SHP77 treated with DMSO at 0.1 percent for 48 hours (cell line): ENCODE results near the gene TDRD9.
"Not testable (repeated sequence)": the region's sequence is repeated elsewhere in the genome, so short reads cannot be mapped to it uniquely, and the experiment has no call there.

Experiments
- DNase-seq: peaks from one replicate; lab custom pipeline; 2025; lab: John Stamatoyannopoulos, UW

TDRD9 gene, protein sequence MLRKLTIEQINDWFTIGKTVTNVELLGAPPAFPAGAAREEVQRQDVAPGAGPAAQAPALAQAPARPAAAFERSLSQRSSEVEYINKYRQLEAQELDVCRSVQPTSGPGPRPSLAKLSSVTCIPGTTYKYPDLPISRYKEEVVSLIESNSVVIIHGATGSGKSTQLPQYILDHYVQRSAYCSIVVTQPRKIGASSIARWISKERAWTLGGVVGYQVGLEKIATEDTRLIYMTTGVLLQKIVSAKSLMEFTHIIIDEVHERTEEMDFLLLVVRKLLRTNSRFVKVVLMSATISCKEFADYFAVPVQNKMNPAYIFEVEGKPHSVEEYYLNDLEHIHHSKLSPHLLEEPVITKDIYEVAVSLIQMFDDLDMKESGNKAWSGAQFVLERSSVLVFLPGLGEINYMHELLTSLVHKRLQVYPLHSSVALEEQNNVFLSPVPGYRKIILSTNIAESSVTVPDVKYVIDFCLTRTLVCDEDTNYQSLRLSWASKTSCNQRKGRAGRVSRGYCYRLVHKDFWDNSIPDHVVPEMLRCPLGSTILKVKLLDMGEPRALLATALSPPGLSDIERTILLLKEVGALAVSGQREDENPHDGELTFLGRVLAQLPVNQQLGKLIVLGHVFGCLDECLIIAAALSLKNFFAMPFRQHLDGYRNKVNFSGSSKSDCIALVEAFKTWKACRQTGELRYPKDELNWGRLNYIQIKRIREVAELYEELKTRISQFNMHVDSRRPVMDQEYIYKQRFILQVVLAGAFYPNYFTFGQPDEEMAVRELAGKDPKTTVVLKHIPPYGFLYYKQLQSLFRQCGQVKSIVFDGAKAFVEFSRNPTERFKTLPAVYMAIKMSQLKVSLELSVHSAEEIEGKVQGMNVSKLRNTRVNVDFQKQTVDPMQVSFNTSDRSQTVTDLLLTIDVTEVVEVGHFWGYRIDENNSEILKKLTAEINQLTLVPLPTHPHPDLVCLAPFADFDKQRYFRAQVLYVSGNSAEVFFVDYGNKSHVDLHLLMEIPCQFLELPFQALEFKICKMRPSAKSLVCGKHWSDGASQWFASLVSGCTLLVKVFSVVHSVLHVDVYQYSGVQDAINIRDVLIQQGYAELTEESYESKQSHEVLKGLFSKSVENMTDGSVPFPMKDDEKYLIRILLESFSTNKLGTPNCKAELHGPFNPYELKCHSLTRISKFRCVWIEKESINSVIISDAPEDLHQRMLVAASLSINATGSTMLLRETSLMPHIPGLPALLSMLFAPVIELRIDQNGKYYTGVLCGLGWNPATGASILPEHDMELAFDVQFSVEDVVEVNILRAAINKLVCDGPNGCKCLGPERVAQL (N-terminal part only)

DNA sequence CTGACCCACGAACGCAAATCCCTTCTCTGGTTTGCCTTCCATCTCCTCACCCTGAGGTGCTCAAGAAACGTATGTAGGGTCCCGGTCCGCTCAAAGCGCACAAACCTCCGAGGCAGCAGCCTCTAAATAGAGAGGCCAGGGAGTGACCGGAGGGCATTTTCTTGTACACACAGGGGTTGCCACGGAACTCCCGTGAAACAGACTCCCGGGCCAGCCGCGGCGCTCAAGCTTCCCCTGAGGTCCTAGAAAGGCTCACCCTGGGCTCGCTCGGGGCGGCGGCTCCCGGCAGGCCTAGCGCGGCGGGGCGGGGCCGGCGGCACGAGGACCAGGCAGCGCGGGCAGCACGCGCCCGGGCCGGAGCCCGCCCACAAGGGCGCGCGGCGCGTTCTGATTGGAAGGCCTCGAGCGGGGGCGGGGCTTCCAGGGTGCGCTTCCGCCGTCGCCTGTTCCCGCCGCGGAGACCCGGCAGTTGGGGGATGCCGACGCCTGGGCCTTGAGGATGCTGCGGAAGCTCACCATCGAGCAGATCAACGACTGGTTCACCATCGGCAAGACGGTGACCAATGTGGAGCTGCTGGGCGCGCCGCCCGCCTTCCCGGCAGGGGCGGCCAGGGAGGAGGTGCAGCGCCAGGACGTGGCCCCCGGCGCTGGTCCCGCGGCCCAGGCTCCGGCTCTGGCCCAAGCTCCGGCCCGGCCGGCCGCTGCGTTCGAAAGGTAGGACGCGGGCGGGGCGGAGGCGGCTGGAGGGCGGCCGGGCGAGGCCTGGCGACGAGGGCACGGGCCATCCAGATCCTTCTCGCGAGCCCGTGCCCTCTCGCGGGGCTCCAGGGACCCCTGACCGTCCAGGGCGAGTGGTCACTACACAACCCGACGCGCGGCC lies at the start of gene TDRD9:
TDRD9 (plus strand) TSS at position 446 of the 880 bp plus-strand sequence; CDS start at position 500, 54 bp downstream.
- no peak for DNase-seq

DNA sequence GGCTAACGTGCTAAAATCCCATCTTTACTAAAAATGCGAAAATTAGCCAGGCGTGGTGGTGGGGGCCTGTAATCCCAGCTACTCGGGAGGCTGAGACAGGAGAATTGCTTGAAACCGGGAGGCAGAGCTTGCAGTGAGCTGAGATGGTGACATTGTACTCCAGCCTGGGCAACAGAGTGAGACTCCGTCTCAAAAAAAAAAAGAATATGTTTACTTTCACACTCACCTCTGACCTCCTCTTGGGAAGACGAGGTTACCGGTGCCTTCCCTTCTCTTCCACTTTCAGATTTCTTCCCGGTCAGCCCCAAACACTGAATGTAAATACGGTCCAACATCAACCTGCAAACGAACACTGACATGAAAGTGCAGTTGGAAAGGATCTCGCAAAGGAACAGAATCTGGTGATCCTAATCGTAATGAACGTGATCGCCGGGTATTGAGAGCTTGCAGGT lies 49.1 kb upstream of the TDRD9 start:
- DNase-seq: no peak

DNA sequence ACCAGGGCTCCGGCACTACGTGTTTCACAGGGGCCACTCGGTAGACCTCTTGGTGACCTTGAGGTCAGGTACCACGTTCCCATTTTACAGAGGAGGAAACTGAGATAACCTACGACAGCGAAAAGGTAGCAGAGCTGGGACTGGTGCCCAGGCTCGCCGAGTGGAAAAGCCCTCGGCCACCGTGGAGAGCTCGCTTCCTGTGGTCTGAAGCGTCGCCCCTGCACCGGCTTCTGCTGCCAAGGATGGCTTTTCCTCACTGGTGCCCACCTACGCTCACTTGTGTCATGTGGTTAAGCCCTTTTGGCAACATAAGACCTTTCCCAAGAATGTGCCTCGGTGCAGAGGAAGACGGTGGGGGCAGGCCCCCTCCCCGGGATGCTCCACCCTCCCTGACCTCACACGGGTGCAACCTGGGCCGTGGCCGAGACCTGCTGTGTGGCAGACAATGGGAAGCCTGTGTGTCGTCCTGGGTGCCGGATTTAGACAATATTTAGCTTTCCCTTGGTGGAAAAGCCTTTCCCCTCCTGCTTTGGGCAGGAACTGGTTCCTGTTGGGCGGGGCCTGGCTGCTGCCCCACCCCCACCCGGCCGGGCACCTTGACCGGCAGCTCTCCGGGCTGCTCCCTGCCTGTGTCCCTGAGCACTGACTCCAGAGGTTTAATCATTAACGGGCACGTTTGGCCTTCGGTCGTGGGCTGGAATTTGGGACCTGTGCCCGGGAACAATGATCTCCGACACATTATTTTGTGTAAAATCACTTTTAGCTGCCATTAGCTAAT lies 48.5 kb upstream of the TDRD9 start:
- DNase-seq: no peak

DNA sequence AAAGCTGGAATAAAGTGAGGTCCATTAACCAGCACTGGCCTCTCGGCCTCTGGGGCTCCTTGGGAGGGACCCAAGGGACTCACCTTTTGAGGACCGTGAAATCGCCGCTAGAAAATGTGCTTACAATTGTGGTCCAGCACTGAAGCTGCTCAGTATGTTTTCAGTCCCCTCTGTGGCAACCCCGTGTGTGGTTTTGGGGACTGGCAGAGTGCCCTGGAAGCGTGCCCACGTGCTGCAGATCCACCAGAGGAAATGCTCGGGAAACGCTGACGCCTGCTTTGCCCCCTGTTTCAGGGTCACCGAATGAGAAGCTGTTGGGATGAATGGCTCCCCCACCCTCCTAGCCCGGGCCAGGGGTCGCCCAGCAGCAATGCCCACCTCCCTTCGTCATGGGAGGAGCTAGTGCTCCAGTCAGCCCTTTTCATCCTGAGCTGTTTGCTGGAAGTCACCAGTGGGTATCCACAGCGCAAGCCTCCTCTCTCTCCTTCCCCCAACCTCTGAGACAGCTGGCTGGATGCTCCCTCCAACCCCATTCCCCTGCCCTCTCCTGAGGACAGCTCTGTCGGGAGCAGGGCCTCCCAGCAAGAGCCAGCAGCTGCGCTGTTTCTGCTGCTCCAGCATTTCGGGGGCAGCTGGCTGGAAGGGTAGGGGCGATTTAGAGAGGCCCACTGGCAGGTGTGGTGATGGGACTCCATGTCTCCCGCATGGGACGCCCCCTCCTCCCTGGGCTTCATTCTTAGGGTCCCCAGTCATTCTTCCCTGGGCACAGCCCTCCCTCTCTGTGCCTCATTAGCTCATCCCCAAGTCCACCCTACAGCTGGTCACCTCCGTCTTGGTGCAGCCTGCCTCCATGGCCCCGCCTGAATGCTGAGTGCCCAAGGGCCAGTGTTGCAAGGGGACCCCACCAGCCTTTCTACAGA lies 47.6 kb upstream of the TDRD9 start:
- no peak for DNase-seq

DNA sequence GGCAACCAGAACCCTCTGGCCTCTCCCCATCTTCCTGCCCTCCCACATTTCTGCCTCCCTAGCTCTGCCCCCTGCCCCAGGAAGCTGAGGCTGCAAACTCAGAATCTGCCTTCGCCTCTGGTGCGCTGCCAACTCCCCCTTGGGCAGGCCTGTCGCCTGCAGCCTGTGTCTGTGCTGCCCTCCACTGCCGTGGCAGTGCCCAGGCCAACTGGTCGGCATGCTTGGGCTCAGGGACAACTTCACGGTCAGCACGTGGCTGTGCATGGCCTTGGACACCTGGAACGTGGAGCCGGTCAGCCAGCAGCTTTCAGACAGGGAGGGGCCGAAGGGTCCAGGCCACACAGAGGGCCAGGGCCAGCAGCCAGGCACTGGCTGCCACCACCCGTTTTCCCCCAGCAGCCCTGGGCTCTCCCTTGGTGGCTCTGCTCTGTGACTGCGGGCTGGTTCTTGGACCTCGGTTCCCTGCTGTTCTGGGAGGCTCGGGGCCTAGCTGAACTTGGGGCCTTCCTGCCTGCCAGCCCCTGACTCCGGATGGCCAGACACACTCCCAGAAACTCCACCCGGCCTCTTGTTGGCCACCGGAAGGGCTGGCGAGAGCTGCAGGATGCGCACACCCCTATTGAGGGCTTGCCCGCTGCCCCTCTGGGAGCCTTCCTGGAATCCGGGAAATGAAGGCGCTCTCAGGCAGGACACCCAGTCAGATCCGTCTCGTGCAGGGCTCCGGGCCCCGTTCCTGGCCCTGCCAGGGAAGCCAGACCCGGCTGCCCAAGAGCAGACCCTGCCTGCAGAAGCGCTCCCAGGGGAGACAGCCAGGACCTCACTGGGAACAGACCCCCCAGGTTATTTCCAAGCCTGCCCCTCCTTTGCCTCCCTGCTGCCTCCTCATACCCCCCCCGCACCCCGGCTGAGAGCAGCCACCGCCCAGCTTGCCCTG lies 46.7 kb upstream of the TDRD9 start:
- no peak for DNase-seq

DNA sequence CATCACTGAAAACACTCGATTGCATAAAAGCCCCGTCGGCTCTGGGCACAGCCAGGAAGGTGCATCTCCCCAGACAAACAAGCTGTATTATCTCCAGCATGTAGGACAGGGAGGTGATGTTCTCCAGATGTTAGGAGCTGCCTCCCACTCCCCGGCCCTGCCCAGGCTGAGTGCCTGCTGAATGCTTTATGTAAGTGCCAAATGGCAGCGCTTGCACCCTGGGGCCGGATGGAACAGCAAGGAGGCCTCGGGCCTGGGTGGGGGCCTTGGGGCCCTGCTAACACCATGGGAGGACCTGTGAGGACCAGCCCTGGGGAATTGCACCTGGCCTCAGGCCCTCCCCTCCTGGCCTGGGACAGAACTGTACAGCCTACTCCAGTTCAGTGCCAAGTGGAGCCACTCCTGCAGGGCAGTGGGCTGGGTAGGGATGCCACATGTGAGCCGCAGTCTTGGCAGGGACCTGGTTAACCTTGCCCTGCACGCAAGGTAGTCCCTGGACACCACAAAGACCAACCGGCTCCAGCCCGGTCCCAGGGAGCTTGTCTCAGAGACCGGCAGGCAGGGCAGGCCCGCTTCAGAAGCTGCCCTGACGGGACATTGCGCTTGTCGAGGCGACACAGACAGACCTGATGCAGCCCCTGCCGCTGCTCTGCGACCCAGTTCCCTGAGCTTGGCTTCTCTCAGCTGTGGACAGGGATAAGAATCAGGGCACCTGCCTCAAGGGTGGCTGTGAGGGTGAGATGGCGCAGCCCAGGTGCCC lies 45.6 kb upstream of the TDRD9 start:
- DNase-seq: no peak

DNA sequence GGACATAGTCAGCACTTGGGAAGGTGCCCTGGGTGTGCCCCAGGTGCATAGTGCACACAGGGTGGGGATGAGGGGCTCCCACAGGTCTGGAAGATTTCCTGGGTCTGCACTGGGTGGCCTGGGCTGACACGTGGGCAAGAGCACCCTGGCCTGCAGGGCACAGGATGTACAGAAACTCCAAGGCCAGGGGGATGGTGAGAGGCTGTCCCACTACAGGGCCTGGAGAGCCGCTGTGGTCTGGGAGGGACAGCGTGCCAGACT lies 45.1 kb upstream of the TDRD9 start:
- DNase-seq: no peak

DNA sequence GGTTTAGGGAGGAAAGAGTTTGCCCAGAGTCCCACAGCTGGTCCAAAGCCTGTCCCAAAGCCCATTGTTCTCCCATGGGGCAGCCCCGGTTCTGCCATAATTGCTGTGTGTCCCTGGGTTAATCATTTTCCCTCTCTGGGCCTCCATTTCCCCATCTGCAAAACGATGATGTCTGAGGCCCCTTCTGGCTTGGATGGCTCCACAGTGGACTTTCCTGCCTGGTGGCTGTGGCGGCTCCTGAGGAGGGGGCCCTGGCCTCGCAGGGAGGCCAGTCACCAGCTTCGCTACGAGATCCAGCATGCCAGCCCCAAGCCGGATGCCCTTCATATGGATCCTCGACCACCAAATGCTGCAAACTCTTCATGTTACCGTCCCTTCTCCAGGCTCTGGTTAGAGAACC lies 43.4 kb upstream of the TDRD9 start:
- DNase-seq: no peak

DNA sequence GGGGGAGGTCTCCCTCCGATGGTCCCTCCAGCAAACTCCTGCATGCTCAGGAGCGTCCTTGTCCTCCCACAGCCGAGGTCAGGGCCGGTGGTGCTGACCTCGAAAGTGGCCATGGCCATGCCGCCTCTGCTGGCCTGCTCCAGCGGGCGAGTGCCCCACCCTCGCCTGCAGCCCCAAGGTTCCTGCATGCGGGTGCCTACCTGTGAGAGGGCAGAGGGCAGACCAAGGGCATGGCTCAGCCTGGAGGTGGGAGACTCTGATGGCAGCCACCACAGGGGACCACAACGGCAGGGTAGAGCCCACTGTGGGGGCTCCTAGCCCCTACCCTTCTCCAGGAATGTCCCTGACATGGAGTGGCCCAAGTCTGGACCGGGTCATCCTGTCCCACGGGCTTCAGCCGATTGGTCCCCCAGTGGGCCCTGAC lies 42.7 kb upstream of the TDRD9 start:
- no peak for DNase-seq

DNA sequence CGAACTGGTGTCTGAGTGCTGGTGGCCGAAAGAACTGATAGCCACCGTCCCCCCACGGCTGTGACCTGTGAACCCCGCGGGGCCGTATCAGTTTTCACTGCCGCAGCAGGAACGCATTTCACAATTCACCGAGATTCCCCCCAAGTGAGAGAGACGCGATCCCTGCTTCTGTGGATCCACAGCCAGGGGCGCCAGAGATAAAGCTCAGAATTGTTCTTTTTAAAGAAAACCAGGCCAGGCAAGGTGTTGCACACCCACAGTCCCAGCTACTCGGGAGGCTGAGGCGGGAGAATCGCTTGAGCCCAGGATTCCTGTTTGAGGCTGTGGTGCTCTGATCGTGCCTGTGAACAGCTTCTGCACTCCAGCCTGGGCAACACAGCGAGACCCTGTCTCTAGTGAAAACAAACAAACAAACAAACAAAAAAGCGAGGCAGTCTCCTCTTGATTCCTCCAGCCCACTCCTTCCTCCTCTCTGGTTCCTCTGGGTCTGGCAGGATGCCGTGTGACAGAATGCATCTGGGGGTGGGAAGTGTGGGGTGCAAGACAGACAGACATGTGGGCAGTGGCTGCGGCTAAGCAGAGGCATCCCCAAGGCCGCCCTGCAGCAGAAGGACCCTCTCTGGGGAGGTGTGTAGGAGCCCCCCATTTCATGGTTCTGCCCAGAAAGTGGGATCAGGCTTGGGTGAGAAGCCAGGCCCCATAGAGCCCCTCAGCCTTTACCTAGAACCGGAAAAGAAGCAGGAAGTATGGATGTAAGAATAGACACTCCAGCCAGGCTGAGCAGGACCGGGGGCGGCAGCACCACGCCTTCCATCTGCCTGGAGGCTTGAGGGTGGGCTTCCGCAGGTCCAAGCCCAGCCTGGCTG lies 41.7 kb upstream of the TDRD9 start:
- no peak for DNase-seq

DNA sequence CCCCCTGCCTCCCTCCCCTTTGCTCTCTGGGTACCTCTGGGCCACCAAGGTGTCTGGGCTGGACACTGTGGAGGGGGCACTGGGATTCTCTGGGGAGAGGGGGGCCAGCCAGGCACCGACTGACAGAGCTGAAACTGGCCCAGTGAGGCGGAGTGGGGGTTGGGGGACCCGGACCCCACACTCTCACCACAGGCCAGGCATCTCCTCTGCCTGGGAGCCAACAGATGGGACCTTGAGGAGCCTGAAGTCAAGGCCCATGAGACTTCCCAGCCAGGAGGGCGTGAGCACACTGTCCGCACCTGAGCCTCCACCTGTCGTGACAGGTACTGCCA lies 41.1 kb upstream of the TDRD9 start:
- no peak for DNase-seq

DNA sequence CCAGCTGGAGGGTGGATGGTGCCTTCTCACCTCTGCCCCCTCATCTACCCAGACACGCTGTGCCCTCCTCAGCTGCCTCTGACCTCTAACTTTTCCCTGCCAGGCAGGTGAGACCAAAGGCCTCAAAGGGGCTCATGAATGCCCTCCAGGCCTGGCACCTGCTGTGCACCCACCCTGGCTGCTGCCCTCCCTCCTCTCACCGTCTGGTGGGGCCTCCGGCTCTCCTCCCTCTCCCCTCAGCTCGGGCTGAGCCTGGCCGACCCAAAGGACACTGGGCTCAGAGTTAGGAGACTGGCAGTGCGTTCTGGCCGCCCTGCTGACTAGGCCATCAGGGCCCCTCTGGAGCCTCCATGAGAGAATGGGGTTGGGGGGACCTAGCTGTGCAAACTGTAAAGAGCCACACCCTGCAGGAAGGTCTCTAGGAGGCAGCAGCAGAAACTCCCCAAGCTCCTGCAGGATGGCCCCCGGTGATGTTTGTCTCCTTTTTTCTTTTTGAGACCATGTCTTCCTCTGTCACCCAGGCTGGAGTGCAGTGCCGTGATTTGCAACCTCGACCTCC lies 40.6 kb upstream of the TDRD9 start:
- DNase-seq: no peak

DNA sequence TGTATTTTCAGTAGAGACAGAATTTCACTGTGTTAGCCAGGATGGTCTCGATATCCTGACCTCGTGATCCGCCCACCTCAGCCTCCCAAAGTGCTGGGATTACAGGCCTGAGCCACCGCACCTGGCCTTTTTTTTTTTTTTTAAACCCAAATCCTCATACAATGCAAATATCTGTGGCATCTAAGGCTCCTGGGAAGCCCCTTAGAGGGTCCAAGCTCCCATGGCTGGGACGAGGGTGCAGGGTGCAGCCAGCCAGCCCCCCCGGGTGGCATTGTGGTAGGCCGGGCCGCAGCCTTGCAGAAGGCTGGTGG lies 39.3 kb upstream of the TDRD9 start:
- not testable (repeated sequence) for DNase-seq

DNA sequence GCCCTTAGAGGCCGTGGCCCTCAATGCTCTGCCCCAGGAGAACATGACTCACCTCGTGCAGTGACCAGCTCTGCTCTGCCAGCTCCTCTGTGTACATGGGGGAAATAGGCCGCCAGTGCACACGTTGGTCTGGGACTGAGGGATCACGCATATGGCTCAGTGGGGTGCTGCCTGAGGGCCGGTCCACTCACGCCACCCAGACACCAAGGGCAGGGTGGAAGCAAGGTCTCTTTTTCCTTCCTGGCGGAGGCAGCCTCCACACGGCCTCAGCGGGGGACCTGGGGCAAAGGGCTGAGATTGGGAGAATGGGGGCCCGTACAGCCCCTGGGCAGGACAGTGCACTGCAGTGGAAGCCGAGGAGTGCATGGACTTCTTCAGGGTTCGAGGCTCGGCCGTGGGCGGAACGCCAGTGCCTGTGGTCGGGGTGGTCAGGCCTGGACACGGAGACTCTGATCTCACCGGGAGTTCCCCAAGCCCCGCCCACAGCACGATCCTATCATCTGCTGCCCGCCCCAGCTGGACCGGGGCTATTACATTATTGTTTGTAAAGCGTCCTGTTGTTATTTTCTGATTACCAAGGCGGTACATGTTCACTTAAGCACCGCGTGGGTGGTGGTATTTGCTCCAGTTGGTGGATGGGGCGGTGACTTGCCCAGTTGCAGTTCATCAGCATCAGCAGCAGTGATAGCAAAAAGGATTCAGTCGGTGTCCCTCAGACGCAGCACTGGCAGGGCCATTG lies 38.8 kb upstream of the TDRD9 start:
- no peak for DNase-seq

DNA sequence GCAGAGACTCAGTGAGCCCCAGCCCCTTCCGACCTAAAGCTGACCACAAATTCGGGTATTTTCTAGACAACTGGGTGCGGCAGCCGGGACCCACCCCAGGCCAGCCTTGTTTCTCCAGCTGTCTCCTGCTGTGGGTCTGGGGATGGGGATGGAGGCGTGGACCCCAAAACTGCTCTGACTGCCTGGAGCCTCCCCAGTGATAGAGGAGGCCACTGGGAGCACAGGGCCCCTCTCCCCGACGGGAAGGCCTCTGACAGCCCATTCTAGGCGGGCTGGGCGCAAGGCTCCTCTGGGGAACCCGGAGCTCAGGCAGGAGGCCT lies 38.2 kb upstream of the TDRD9 start:
- no peak for DNase-seq
